ENCODE measurements around the gene EFCAB14. TPM values are rescaled to one million over a fixed set of nuclear protein-coding genes. Genes with fewer than 3 reads are reported as not detected.

The EFCAB14 gene
- total and polyA plus RNA-seq, 2 experiments from 2014 or later = 23.3 to 49.0 TPM

DNA sequence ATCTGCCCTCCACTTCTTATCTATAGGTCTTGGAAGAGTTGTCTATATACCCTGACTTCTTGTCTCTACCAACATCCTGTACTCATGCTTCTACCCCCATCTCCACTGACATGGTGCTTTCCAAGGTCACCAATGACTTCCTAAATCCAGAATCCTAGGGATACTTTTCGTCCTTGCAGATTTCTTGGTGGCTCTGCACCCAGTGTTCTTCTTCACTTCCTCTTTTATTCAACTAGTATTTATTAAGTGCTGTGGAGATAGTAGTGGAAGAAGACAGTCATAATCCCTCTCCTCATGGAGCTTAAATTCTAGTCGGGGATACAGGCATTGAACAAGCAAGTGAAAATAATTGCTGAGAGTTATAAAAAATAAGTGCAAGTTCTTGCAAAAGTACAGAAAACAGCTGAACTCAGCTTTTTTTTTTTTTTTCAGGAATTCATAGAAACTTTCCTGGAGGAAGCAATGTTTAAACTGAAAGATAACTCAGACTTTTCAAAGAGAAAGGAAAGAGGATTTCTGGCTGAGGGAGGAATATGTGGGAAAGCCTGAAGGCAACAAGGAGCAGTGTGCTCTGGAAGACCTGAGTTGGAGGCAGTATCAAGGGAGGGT, 41.7 kb upstream of the EFCAB14 start:
- no peak overlapping the region for H3K4me3 ChIP-seq
- peaks cover 17% of the 10 kb centered on the region; the same call in 1 of the 2 replicates for H3K4me1 ChIP-seq (ENCODE audit: insufficient read depth)
- H3K4me3 Mint-ChIP-seq = no peak overlapping the region
- TF ChIP-seq, protein P1, sequence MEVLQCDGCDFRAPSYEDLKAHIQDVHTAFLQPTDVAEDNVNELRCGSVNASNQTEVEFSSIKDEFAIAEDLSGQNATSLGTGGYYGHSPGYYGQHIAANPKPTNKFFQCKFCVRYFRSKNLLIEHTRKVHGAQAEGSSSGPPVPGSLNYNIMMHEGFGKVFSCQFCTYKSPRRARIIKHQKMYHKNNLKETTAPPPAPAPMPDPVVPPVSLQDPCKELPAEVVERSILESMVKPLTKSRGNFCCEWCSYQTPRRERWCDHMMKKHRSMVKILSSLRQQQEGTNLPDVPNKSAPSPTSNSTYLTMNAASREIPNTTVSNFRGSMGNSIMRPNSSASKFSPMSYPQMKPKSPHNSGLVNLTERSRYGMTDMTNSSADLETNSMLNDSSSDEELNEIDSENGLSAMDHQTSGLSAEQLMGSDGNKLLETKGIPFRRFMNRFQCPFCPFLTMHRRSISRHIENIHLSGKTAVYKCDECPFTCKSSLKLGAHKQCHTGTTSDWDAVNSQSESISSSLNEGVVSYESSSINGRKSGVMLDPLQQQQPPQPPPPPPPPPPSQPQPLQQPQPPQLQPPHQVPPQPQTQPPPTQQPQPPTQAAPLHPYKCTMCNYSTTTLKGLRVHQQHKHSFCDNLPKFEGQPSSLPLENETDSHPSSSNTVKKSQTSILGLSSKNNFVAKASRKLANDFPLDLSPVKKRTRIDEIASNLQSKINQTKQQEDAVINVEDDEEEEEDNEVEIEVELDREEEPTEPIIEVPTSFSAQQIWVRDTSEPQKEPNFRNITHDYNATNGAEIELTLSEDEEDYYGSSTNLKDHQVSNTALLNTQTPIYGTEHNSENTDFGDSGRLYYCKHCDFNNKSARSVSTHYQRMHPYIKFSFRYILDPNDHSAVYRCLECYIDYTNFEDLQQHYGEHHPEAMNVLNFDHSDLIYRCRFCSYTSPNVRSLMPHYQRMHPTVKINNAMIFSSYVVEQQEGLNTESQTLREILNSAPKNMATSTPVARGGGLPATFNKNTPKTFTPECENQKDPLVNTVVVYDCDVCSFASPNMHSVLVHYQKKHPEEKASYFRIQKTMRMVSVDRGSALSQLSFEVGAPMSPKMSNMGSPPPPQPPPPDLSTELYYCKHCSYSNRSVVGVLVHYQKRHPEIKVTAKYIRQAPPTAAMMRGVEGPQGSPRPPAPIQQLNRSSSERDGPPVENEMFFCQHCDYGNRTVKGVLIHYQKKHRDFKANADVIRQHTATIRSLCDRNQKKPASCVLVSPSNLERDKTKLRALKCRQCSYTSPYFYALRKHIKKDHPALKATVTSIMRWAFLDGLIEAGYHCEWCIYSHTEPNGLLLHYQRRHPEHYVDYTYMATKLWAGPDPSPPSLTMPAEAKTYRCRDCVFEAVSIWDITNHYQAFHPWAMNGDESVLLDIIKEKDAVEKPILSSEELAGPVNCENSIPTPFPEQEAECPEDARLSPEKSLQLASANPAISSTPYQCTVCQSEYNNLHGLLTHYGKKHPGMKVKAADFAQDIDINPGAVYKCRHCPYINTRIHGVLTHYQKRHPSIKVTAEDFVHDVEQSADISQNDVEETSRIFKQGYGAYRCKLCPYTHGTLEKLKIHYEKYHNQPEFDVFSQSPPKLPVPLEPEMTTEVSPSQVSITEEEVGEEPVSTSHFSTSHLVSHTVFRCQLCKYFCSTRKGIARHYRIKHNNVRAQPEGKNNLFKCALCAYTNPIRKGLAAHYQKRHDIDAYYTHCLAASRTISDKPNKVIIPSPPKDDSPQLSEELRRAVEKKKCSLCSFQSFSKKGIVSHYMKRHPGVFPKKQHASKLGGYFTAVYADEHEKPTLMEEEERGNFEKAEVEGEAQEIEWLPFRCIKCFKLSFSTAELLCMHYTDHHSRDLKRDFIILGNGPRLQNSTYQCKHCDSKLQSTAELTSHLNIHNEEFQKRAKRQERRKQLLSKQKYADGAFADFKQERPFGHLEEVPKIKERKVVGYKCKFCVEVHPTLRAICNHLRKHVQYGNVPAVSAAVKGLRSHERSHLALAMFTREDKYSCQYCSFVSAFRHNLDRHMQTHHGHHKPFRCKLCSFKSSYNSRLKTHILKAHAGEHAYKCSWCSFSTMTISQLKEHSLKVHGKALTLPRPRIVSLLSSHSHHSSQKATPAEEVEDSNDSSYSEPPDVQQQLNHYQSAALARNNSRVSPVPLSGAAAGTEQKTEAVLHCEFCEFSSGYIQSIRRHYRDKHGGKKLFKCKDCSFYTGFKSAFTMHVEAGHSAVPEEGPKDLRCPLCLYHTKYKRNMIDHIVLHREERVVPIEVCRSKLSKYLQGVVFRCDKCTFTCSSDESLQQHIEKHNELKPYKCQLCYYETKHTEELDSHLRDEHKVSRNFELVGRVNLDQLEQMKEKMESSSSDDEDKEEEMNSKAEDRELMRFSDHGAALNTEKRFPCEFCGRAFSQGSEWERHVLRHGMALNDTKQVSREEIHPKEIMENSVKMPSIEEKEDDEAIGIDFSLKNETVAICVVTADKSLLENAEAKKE (CRISPR knock-in tag; IDR thresholded peaks at IDR 0.05) = no peak
- TF ChIP-seq CREB1 (CRISPR knock-in tag; IDR thresholded peaks at IDR 0.05; ENCODE audit: low read depth) = no peak
- TF ChIP-seq STAT1 (IDR thresholded peaks at IDR 0.05; ENCODE audit: unreplicated experiment) = no peak
- no peak for TF ChIP-seq ZNF331 (CRISPR knock-in tag; IDR thresholded peaks at IDR 0.05; ENCODE audit: low read depth)
- no peak for TF ChIP-seq JUNB (IDR thresholded peaks at IDR 0.05; ENCODE audit: unreplicated experiment)
- no peak for TF ChIP-seq EZH2 (IDR thresholded peaks at IDR 0.05; ENCODE audit: low read depth, unreplicated experiment)
- no peak overlapping the region for H3K27ac Mint-ChIP-seq
- no peak overlapping the region for H3K4me2 ChIP-seq
- H4K20me1 ChIP-seq (replicated peaks; ENCODE audit: insufficient read depth) = no peaks in the 10 kb centered on the region
- peaks cover 9% of the 10 kb centered on the region; the same call in 1 of the 3 replicates for H3K9me3 Mint-ChIP-seq
- peaks cover 6% of the 10 kb centered on the region for H3K27me3 Mint-ChIP-seq (ENCODE audit: insufficient read depth, low read depth, poor library complexity)
- no peaks in the 10 kb centered on the region for H3K36me3 ChIP-seq (ENCODE audit: insufficient read depth)
- H3F3A ChIP-seq (replicated peaks; ENCODE audit: low read depth) = no peaks in the 10 kb centered on the region
- H3K4me1 Mint-ChIP-seq = peaks cover 23% of the 10 kb centered on the region
- H3K79me2 ChIP-seq (replicated peaks; ENCODE audit: insufficient read depth) = no peaks in the 10 kb centered on the region
- no peak overlapping the region for H3K27ac ChIP-seq (ENCODE audit: low read depth)
- no peak for ATAC-seq
- no peak for DNase-seq (ENCODE audit: low spot score)
- no peaks in the 10 kb centered on the region for H3K36me3 Mint-ChIP-seq (ENCODE audit: low read depth)
- no peaks in the 10 kb centered on the region for H3K27me3 ChIP-seq (ENCODE audit: insufficient read depth)
- no peak overlapping the region for H2AFZ ChIP-seq
- H3K9me2 ChIP-seq (ENCODE audit: insufficient read depth) = no peaks in the 10 kb centered on the region
